GM19324 (cell line): ENCODE results near the gene SPOUT1.
"Not testable (repeated sequence)": the region's sequence is repeated elsewhere in the genome, so short reads cannot be mapped to it uniquely, and the experiment has no call there.

ENCODE experiments used
- ATAC-seq: cut with Tn5 transposase; IDR thresholded peaks from one replicate; pipeline ENCODE4 v1.9.1; 2021; ENCODE audit warnings: mild to moderate bottlenecking, moderate library complexity; ENCODE audit not compliant: unreplicated experiment, low FRiP score

Gene SPOUT1

GRCh38 chr9:128829477-128830251 lies at the start of gene SPOUT1:
Gene SPOUT1, minus strand, starts transcription at chr9:128829794. Its CDS starts 14 bp downstream, at chr9:128829780.
- ATAC-seq, result peak; percentile 96

DNA sequence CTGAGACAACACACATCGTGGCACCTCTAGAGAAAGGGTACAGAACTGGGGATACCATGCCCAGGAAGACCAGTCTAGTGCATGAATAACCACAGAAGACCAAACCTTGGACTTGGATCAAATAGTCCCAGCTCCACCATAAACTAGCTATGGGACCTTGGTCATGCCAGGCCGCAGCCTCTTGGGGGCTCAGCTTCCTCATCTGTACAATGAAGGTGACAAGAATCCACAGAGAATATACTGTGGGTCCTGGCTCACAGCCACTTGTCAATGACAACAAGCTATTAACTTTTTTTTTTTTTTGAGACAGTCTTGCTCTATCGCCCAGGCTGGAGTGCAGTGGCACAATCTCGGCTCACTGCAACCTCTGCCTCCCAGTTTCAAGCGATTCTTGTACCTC lies 48.3 kb upstream of the SPOUT1 start:
- ATAC-seq, result no peak

- ATAC-seq, result not testable (repeated sequence)
Measured at GRCh38 chr9:128870941-128871265, 41.3 kb upstream of the SPOUT1 start.

- no peak for ATAC-seq
Measured at GRCh38 chr9:128870128-128870940, 40.7 kb upstream of the SPOUT1 start.

DNA sequence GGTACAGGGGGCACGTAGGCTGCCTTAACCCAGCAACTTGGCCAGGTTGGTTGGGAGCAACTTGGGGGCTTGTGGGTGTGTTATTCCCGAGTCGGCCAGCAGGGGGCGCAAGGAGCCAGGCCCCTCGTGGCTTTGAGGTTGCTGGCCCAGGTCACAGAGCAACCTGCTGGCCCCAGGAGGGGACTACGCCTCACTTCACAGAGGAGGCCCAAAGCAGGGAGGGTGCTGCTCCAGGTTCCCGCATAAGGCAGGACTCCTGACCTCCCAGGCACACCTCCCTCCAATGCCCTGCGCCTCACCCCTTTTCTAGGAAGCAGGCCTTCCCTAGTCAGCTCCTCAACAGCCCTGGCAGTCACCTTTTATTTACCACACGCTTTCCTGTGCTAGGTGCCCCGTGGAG lies 34.1 kb upstream of the SPOUT1 start:
- no peak for ATAC-seq

DNA sequence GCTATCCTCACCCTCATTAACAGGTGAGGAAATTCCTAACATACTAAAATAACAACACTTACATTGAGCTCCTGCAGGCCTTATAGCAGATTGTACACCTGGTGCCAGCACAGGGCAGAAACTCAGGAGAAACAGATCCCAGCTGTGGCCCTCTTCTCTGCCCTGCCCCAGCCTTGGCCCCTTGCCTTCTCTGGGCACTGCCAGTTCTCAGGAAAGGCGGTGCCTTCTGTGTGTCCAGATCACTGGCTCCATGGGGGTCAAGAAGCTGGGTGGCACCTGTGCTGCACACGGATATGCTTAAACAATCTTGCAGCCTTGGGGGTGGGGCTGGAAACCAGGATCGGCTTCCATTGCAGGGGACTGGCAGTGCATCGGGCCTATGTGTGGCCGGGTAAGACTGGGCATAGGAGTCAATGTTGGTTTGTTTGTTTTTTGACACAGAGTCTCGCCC lies 32.8 kb upstream of the SPOUT1 start:
- no peak for ATAC-seq

- no peak for ATAC-seq
Measured at GRCh38 chr9:128861501-128861900, 31.9 kb upstream of the SPOUT1 start.

DNA sequence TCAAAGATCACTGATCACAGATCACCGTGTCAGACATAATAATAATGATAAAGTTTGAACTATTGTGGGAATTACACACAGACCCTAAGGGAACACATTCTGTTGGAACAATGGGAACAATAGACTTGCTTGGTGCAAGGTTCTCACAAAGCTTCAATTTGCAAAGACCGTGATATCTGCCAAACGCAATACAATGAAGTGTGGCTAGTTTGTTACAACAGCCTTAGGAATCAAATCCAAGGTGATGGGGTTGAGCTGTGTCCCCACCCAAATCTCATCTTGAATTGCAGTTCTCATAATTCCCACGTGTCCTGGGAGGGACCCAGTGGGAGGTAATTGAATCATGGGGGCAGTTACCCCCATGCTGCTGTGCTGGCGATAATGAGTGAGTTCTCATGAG lies 31.3 kb upstream of the SPOUT1 start:
- ATAC-seq, result no peak

GRCh38 chr9:128858476-128858875 lies 28.9 kb upstream of the SPOUT1 start:
- ATAC-seq, result not testable (repeated sequence)

GRCh38 chr9:128854454-128854853 lies 24.9 kb upstream of the SPOUT1 start:
- ATAC-seq, result not testable (repeated sequence)

DNA sequence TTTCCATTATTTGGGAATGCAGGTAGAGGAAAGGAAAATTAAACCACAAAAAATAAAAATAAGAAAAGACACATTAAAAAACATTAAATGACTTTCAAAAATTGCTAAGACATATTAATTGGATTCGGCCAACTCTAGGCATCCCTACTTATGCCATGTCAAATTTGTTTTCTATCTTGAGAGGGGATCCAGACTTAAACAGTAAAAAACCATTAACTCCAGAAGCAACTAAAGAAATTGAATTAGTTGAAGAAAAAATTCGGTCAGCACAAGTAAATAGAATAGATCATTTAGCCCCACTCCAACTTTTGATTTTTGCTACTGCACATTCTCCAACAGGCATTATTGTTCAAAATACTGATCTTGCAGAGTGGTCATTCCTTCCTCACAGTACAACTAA lies 23.1 kb upstream of the SPOUT1 start:
- not testable (repeated sequence) for ATAC-seq

- not testable (repeated sequence) for ATAC-seq
Measured at GRCh38 chr9:128851779-128852600, 22.4 kb upstream of the SPOUT1 start.

- not testable (repeated sequence) for ATAC-seq
Measured at GRCh38 chr9:128851024-128851423, 21.4 kb upstream of the SPOUT1 start.

DNA sequence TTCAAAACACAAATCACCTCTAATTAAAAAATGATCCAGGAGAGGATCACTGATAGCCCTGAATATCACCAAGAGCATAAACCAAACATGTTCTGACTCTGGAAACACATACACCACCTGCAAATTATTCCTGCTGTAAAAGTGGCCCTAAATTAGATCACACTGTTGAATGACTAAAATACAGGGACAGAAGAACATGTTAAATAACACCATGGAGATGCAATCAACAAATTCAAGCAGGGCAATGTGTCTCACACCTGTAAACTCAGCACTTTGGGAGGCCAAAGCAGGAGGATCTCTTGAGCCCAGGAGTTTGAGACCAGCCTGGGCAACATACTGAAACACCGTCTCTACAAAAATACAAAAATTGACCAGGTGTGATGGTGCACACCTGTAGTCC lies 18.2 kb upstream of the SPOUT1 start:
- ATAC-seq, result no peak

DNA sequence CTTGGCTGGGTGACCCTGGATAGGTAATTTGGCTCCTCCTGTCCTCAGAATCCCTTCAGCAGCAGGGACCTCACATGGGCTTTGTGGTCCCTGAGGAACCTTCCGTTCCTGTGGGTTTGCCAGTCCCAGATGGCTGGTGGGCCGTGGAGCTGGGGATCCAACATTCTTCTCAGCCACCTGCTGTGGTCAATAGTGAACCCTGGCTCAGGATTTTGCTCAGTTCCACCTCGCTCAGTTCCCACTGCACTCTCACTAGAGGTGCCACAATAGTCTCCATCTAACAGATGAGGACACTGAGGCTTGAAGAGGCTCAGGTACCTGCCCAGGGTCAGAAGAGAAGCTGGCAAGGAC lies 17.1 kb upstream of the SPOUT1 start:
- ATAC-seq, result no peak

GRCh38 chr9:128845186-128845931 lies 15.8 kb upstream of the SPOUT1 start:
- ATAC-seq, result no peak

GRCh38 chr9:128843171-128843570 lies 13.6 kb upstream of the SPOUT1 start:
- not testable (repeated sequence) for ATAC-seq

GRCh38 chr9:128841694-128842492 lies 12.3 kb upstream of the SPOUT1 start:
- ATAC-seq, result no peak

DNA sequence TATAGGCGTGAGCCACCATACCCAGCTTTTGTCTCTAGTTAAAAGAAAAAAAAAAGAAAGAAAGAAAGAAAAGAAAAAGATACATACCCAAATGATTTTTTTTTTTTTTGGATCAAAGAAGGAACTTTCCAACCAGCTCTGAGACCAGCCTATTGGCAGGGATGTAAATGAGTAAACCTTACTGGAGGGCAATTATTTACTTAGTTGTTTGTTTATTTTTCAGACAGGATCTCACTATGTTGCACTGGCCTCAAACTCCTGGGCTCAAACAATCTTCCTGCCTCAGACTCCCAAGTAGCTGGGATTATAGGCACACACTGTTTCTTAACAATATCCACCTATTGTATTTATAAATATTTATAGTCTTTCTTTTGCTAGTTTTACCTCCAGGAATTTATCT lies 10.9 kb upstream of the SPOUT1 start:
- no peak for ATAC-seq
